HG02884 (cell line): ENCODE results near the gene DCC.

Source experiments
- ATAC-seq: cut with Tn5 transposase; IDR thresholded peaks from one replicate; pipeline ENCODE4 v1.9.1; 2021; ENCODE audit warnings: mild to moderate bottlenecking, moderate library complexity; ENCODE audit not compliant: unreplicated experiment

DCC gene

DNA sequence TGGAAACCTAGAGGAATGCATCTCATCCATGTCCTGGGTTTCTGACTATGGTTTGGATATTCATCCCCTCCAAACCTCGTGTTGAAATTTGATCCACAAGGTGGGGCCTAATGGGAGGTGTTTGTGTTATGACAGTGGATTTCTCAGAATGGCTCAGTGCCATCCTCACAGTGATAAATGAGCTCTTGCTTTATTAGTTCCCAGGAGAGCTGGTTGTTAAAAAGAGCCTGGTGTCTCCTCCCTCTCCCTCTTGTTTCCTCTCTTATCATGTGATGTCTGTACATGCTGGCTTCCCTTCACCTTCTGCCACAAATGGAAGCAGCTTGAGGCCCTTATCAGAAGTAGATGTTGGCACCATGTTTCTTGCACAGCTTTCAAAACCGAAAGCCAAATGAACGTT is 424.3 kb downstream of the DCC start:
- no peak for ATAC-seq

DNA sequence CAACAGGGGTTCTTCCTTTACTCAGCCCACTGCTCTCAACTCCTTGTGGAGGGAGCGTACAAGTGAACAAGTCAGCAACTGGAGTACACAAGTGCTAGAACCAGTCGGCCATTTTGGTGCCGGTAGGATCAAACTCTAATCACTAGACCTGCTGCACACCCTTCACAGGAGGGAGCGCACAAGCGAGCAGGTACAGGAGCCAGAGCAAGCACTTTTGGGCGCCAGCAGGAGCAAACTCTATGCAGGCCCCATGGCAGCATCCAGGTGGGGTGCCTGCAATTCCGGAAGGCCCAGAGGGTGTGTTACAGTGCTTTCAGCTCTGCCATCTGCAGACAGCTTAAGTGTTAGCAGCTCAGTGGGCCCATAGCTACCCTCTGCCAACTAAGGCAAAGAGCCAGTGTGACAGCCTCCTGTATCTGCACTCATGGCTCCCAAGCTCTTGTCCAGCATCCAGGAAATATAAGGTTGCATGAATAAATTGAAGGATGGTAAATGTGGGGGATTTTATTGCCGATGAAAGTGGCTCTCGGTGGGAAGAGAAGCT is 426.1 kb downstream of the DCC start:
- no peak for ATAC-seq

DNA sequence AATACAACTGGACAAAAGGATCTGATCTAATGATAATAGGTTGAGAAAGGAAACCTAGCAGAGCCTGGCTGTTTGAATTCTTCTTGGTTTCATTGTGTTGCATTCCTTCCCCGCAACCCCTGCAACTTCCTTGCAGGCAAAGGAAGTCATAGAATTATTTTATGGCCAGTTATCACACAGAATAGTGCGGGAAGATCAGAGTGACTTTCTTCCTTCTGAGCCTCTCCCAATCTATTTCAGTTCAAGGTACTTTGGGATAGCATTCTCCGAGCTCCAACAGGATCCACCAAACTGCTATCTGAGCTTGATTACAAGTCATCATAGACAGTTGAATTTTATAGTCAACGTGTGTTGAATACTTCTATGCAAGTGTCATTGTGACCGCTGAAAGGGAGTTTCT is 441.1 kb downstream of the DCC start:
- no peak for ATAC-seq

DNA sequence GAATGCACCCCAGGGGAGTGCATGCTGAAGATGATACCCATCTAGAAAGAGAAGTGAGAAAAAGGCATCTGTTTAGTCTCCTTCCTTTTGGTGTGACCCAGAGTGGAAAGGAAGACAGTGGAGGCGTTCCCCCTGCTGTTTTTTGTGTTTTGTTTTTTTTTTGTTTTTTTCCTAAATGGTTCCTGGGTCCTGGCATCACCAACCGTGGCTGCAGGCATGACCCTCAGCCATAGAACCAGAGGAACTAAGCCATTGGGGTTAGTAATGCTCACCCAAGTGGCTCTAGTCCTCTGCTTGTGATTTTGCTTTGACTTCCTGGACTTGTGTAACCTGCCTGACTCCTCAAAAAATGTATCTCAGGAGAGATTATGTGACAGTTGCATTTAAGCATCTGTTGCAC is 451.3 kb downstream of the DCC start:
- no peak for ATAC-seq

DNA sequence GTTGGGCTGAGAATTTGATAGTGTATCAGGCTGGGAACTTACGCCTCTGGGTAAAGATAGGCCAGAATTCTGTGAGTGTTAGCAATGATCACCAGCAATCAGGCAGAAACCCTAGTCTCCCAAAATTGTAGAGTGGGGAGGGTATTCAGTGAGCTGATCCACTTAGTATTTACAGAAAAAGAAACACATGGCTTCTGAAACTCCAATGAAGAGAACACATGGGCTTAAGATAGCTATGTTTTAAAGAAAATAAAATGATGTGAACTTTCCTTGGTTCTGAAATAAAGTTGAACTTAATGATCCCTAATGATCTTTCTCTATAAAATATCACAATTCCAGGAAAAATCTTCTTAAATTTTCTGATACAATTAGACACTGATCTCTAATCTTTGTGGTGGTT is 472.8 kb downstream of the DCC start:
- ATAC-seq, result no peak

DNA sequence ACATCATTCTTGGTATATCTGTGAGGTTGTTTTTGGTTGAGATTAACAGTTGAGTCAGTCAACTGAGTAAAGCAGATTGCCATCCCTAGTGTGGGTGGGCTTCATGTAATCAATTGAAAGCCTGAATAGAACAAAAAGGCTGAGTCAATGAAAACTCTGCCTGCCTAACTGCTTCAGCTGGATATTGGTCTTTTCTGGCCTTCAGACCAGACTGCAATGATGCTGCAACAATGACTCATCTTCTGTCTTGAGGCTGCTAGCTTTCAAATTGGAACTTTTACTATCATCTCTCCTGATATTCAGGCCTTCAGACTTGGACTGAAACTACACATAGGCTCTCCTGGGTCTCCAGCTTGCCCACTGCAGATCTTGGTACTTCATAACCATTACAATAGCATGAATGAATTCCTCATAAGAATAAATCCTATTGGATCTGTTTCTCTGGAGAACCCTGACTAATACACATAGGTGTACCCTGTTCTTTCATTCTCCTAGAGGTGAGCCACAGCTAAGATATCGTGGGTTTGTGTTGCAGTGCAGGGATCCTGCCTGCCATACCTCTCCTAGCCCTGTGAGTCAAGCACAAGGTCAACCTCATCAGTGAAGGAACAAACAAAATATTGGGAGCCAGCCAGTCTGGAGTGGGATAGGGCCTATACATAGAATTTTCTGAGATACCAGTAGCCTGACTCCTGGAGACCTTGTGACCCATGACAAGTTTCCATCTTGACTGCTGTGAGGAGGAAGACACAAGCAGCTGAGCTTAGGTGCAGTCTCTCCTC is 473.8 kb downstream of the DCC start:
- ATAC-seq, result no peak

DNA sequence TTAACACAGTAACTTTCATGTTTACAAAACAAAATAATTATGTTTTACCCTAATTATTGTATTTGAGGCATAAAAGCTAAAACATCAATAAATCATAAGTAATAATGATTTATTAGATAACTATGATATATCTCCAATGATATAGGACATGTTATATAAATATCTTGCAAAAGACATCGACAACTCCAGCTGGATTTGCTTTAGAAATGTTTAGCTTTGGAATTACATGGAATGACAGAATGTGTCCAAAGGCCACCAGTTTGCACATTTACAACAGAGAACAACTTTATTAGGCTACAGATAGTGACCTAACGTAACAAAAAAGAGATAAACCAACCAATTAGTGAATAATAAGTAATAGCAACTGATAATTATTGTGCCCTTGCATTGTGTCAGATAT is 475.7 kb downstream of the DCC start:
- no peak for ATAC-seq

DNA sequence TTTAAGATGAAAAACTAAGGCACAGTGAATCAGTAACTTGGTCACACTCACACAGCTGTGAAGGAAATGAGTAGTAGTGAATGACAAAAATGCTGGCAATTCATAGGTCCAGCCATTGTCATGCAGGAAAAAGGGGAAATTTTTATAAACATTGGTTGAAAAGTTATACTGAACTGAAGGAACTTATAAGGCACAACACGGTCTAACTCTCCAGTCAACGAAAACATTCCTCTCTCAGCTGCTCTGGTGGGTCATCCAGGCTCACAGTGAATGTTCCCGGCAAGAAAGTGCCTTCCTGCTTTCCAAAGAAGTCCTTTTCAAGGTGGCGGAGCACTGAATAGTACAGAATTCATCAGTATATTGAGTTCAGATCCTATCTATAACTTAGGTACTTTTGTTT is 476.1 kb downstream of the DCC start:
- no peak for ATAC-seq

DNA sequence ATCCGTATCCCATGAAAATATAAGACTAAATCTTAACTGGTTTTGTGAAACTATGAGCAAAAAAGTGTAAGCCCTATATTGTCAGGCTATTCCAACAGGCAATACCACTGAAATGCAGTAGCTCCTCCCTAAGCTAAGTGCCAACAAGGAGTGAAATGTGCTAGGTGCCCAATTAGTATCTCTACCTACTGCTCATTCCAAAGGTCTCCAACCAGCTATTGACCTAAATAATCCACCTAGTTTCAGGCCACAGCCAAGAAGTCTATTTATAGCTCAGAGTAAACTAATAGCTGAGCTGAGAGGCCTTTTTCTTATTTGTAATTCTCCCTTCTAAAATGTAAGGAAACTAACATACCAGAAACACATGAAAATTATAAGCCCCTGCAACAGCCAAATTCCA is 482.2 kb downstream of the DCC start:
- no peak for ATAC-seq

DNA sequence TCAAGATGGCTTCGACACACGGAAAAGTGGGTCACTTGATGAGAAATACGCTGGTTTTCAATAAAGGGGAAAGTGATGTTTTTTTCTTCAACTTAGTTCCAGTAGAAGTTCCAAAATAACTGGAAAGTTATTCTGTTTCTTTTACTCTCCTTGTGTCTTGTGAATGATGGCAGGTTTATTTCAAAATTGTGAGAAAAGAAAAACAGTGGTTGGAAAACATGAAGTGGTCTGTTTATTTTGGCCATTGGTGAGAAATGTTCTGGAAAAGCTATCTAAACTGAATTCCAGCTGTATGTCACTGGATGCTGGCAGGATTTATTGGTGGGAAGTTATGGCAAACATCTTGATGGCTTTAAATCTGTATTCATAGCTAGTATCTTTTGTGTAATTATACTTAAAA is 484.1 kb downstream of the DCC start:
- ATAC-seq, result no peak

DNA sequence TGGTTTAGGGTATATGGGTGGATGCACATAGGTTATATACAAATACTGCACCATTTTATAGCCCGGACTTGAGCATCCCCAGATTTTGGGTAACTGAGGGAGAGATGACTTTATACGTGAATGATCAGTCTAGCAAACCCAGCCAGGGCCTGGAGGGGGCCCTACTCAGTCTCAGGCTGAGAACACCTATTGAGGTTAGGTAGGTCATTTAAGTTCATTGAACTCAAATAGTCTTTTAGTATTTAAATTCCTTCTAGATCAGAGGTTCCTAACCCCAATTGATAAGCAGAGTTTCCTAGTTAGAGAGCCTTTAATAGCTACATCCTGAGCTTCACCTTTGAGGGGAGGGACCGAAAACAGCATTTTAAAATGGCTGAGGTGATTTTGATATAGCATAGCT is 487.0 kb downstream of the DCC start:
- no peak for ATAC-seq

DNA sequence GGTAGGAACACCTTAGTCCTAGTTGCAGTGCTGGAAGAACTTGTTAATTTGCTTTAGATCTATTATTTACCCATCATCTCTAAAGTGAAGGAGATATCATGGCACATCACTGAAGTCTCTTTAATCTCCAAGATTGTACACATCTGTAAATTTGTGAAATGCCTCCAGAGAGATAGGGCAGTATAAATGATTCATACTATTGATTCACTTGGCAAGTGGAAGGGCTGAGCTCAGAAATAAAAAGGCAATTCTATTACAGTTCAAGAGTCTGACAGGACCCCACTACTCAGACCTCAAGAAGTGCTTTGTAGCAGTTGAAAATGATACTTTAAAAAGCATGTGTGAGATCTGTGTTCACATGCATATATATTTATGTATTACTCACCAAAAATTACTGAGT is 489.3 kb downstream of the DCC start:
- ATAC-seq, result no peak

DNA sequence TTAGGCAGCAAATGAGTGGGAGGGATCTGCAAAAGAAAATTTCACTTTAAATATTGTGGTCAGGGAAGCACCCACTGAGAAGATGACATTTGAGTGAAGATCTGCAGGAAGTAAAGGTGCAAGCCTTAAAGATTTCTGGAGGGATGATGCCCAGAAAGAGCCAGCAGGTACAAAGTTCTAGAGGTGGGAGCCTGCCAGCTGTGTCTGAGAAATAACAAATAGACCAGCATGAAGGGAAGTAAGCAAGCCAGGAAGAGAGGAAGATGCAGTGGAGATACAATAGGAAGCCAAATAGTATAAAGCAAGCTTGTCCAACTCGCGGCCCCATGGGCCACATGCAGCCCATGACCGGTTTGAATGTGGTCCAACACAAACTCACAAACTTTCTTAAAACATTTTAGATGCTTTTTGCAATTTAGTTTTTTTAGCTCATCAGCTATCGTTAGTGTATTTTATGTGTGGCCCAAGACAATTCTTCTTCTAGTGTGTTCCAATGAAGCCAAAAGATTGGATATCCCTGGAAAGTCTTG is 489.9 kb downstream of the DCC start:
- ATAC-seq, result no peak

DNA sequence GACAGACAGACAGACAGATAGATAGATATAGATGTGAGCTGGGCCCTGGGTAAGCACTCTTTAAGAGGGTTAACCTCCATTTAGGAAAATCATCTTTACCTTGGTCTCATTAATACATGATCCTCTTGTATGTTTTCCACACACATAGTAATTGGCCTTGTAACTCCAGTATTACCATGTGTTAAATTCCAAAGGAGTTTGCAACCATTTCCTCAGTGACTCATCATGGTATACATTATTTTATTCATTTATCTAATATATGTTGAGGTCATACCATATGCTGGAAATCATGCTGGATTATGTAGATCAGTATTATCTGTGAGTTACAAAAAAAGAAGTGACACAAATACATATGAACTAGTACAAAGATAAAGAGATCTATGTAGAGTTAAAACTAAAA is 504.3 kb downstream of the DCC start:
- no peak for ATAC-seq

DNA sequence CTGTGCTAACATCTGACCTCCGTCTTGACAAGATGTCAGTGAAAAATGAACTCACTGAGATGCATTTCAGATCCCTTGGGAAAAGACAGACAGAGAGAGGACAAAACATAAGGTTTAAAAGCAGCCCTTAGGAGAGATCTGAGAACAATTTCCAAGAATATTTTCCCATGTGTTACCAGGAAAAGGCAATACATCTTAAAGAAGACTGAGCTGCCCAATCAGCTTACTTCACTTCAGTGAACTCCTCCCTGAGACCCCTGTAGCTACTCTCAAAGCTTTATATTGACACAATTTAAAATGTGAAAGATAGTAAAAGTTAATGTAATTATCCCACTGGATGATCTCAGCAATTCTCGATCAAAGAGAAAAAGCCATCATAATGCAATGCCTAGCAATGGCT is 505.0 kb downstream of the DCC start:
- no peak for ATAC-seq

DNA sequence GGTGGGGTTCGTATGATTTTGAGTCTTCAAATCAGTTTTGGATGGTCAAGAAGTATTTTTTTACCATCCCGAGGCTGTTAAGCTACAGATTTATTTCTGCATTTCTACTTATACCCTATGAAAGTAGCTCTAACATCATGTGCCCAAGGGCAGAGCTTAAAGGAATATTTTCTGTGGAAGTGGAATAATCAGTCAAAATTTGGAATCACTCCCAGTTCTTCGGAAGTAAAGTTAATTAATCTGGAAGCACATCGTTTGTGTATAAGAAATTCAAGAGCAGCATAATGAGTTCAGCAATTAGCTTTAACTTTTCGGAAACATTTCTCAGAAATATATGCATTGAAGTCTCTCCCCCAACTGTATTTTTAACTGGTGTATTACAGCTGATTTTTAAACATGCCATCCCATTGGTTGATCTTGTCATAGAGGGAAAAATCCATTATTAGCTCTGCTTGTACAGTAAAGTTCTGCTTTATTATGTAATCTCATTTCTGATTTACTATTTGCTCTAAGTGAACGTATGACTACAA is 510.1 kb downstream of the DCC start:
- ATAC-seq, result no peak

DNA sequence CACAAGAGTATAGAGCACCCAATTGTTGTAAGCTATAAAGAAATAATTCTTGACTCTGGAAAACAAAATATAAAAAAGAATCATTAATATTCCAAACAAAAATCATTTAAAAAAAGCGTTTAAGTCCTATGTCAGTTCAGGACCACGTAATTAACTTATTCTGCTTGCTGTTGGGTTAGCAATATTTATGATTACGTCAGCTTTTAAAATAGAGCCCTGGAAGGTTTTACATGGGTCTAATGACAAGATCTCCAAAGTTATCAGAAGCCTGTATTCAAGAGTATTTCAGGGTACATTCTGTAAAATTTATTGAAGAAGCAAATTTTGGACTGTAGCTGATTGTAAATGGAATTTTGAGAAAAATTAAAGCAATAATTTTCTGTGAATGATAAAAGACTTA is 521.6 kb downstream of the DCC start:
- ATAC-seq, result no peak

DNA sequence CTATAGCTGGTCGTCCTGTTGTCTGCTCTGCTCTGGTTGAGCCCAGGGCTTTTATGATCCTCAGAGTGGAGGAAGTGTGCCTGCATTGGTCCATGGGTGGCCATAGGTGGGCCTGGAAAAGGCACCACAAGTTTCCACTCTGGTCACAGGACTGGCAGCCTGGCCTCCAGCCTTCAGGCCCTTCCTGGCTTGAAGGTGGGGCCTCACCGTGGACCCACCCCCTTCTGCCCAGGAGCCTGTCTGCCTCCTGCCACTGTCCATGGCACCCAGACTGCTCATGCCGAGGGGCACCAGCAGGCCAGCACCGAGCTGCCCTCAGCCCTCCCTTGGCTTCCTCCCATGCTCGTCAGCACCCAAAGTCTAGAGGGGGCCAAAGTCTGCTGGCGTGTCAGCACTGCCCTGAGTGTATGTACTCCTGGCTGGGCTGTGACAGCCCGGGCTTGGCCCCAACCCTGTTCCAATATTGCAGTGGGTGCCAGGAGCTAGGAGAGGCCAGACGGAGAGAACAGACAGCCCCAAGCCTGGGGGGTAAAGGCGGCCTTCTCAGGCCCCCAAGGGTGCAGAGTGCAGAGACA is 529.4 kb downstream of the DCC start:
- ATAC-seq, result no peak

DNA sequence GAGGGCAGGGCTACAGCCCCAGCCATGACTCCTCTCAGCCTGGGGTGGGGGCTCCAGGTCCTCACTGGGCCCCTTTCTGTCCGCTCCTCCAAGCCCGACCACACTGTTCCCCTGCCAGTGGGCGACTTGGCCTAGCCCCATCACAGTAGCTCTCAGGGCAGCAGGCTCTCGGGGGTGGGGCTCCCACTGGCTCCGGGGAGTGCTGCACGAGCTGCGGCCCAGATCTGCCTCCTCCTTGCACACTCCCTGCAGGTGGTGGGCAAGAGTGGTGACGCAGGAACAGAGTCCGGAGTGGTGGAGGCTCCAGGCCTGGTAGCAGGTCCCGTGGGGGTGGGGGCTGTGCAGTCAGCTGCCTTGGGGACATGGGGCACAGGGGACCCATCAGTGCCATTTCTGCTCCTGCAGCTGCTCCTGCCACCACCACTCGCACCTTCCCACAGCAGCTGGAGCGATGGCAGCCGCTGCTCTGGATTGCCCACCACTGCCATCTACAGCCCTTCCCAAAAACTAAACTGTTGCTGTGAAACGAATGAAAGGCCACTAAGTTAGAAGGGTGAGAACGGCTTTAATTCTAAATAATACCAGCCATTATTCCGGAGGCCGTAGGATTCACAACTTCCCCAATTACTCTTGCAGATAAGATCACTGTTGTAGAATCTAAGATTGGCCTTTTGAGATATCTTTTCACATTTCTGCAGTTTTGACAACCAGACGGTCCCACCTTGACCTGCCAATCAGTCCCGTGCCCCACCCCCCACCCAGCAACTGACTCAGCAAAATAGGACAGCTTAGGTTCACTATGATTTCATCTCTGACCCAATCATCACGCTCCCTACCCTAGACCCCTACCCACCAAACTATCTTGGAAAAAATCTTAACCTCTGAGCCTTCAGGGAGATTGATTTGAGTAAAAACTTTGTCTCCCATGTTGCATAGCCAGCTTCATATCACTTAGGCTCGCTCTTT is 530.2 kb downstream of the DCC start:
- ATAC-seq, result no peak

DNA sequence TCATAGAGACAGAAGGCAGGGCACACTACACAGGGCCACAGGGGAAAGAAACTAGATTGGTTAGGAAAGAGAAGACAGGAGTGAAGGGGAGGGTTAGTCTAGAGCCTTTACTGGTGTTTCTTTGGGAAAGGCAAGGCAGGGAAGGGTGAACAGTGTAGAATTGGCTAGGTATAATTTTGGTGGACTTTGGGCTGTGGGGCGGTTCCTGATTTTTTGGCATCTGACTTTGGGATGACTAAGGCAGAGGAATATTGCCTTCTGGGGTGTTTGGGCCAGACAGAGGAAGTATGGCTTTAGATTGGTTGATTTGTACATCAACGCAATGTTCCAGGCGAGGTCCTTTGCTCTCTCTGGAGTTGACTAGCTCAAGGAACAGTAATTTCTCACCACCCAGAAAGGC is 534.8 kb downstream of the DCC start:
- no peak for ATAC-seq

DNA sequence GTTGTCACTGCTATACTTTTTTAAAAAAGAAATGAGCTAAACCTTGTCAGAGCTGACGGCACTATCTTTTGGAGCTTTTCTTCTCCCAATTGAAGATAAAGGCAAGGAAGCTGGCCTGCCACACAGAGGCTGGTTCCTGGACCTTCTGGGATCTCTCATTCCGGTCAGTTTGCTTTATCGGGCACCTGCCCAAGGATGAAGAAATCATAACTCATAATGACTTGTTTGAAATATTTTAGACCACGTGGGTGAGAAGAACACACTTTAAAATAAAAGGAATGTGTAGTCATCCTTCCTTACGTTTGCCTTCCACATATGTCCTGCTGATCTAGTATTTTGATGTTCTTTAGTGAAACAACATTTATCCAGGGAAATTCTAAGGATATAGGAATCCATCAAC is 535.7 kb downstream of the DCC start:
- no peak for ATAC-seq
